SU-DHL-6 (cell line): ENCODE measurements around the gene DRAXIN.

Experiments used
- H2AFZ ChIP-seq: fragments of 200-600 bp; sonication (generic); 2 replicates; pipeline ENCODE4 v1.6.1; 2014; ENCODE audit warnings: low read depth, mild to moderate bottlenecking, moderate library complexity, mixed read lengths, antibody characterized with exemption, low read length; ENCODE audit not compliant: severe bottlenecking
- H3F3A ChIP-seq: fragments of 200-600 bp; shearing (Covaris generic); 2 replicates; pipeline ENCODE4 v1.6.0; 2016; ENCODE audit warnings: antibody characterized with exemption, mild to moderate bottlenecking; ENCODE audit not compliant: insufficient read depth
- H3K27ac ChIP-seq: fragments of 200-600 bp; sonication (generic); 2 replicates; pipeline ENCODE4 v1.5.1; 2016; ENCODE audit warnings: low read depth, mild to moderate bottlenecking, low read length, moderate library complexity, mixed read lengths
- H3K27me3 ChIP-seq: fragments of 200-600 bp; sonication (generic), shearing (Covaris generic); 2 replicates; pipeline ENCODE4 v1.6.0; 2014; ENCODE audit warnings: mild to moderate bottlenecking, low read length
- H3K36me3 ChIP-seq: fragments of 200-600 bp; sonication (generic); 2 replicates; pipeline ENCODE4 v1.6.1; 2014; ENCODE audit warnings: mild to moderate bottlenecking, low read length, mixed read lengths
- H3K4me2 ChIP-seq: fragments of 300-600, 200-600 bp; shearing (Covaris generic), sonication (generic); 2 replicates; pipeline ENCODE4 v1.6.0; 2014; ENCODE audit warnings: low read length, low read depth, mild to moderate bottlenecking; ENCODE audit not compliant: poor library complexity, severe bottlenecking
- H3K4me3 ChIP-seq: fragments of 200-600 bp; sonication (generic); 2 replicates; pipeline ENCODE4 v1.5.1; 2014; ENCODE audit warnings: antibody characterized with exemption, low read length, mild to moderate bottlenecking, mixed read lengths; ENCODE audit not compliant: insufficient read depth, poor library complexity, severe bottlenecking
- H3K79me2 ChIP-seq: fragments of 200-600 bp; sonication (generic); 2 replicates; pipeline ENCODE4 v1.6.1; 2014; ENCODE audit warnings: mild to moderate bottlenecking, low read length, moderate library complexity; ENCODE audit not compliant: insufficient read depth
- H3K9ac ChIP-seq: fragments of 200-600 bp; sonication (generic); 2 replicates; pipeline ENCODE4 v1.7.0; 2014; ENCODE audit warnings: mild to moderate bottlenecking, low read length
- H3K9me2 ChIP-seq: fragments of 200-600 bp; sonication (generic); replicated peaks from 2 replicates; pipeline ENCODE4 v1.6.1; 2014; ENCODE audit warnings: low read length; ENCODE audit not compliant: insufficient read depth
- H3K9me3 ChIP-seq: fragments of 200-600 bp; sonication (generic); 2 replicates; pipeline ENCODE4 v1.6.1; 2014; ENCODE audit warnings: low read length, mixed read lengths; ENCODE audit not compliant: insufficient read depth
- H4K20me1 ChIP-seq: fragments of 200-600 bp; sonication (generic); 2 replicates; pipeline ENCODE4 v1.6.1; 2014; ENCODE audit warnings: low read depth, mild to moderate bottlenecking, antibody characterized with exemption, low read length, moderate library complexity, mixed read lengths
- EZH2phosphoT487 ChIP-seq: fragments of 200-600 bp; sonication (generic), shearing (Covaris generic); conservative IDR thresholded peaks from 2 replicates; pipeline ENCODE4 v1.6.1; 2018; ENCODE audit warnings: mild to moderate bottlenecking, antibody characterized with exemption, low read length, moderate library complexity, mixed read lengths
- TF ChIP-seq, protein P1 (sequence below): fragments of 200-600 bp; sonication (generic); IDR thresholded peaks from one replicate; pipeline ENCODE4 v1.5.1; 2017; ENCODE audit warnings: antibody characterized with exemption, mild to moderate bottlenecking, low read length, moderate library complexity; ENCODE audit not compliant: insufficient read depth, poor library complexity, severe bottlenecking

DRAXIN gene

DNA sequence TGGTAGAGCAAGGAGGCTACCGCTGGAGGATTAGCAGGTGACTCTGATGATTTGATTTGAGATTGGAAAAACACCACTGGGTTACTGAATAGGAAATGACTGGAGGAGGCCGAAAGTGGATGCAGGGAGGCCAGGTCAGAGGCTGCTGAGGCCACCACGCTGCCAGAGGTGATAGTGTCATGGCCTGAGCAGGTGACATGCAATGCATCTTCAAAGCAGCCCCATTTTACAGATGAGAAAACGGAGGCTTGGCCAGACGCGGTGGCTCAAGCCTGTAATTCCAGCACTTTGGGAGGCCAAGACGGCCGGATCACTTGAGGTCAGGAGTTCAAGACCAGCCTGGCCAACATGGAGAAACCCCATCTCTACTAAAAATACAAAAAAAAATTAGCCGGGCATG, 83.2 kb downstream of the DRAXIN start:
- Histone ChIP-seq H4K20me1 (no peaks in the 10 kb centered on the region), H3K4me3 (no peak overlapping the region), H3K9me3 (no peaks in the 10 kb centered on the region), H3K9ac (no peak overlapping the region), H3K79me2 (no peaks in the 10 kb centered on the region), H3K27me3 (no peaks in the 10 kb centered on the region), H3K4me2 (no peak overlapping the region), H3K9me2 (no peaks in the 10 kb centered on the region), H3K27ac (no peak overlapping the region), H3F3A (no peaks in the 10 kb centered on the region), H3K36me3 (no peaks in the 10 kb centered on the region), H2AFZ (no peak overlapping the region)
- TF ChIP-seq, protein P1, sequence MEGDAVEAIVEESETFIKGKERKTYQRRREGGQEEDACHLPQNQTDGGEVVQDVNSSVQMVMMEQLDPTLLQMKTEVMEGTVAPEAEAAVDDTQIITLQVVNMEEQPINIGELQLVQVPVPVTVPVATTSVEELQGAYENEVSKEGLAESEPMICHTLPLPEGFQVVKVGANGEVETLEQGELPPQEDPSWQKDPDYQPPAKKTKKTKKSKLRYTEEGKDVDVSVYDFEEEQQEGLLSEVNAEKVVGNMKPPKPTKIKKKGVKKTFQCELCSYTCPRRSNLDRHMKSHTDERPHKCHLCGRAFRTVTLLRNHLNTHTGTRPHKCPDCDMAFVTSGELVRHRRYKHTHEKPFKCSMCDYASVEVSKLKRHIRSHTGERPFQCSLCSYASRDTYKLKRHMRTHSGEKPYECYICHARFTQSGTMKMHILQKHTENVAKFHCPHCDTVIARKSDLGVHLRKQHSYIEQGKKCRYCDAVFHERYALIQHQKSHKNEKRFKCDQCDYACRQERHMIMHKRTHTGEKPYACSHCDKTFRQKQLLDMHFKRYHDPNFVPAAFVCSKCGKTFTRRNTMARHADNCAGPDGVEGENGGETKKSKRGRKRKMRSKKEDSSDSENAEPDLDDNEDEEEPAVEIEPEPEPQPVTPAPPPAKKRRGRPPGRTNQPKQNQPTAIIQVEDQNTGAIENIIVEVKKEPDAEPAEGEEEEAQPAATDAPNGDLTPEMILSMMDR, result no peak
- no peak for TF ChIP-seq EZH2phosphoT487
